HEK293 (cell line): Measurements from ENCODE around the gene CFP.

Source experiments
- ATF2 ChIP-seq: fragments of 450-650 bp; formaldehyde crosslinking; IDR thresholded peaks from 2 replicates; pipeline ENCODE4 v1.5.1; 2016; ENCODE audit warnings: missing biosample characterization, missing genetic modification characterization, low read depth
- BCL11B ChIP-seq: fragments of 450-650 bp; formaldehyde crosslinking; IDR thresholded peaks from 2 replicates; pipeline ENCODE4 v1.5.1; 2016; ENCODE audit warnings: low read depth, missing biosample characterization, missing genetic modification characterization
- FEZF1 ChIP-seq: fragments of 450-650 bp; formaldehyde crosslinking; IDR thresholded peaks from 2 replicates; pipeline ENCODE4 v1.5.1; 2016; ENCODE audit warnings: missing biosample characterization, missing genetic modification characterization
- GLIS1 ChIP-seq: fragments of 450-650 bp; formaldehyde crosslinking; IDR thresholded peaks from 2 replicates; pipeline ENCODE4 v1.5.1; 2016; ENCODE audit warnings: missing biosample characterization, missing genetic modification characterization
- GLIS2 ChIP-seq: fragments of 450-650 bp; formaldehyde crosslinking; IDR thresholded peaks from 2 replicates; pipeline ENCODE4 v1.5.1; 2016; ENCODE audit warnings: missing biosample characterization, missing genetic modification characterization
- HOXD13 ChIP-seq: sonication (generic); formaldehyde crosslinking; IDR thresholded peaks from 2 replicates; pipeline ENCODE4 v1.8.0; 2022; ENCODE audit warnings: missing genetic modification reagents, borderline replicate concordance
- KLF10 ChIP-seq: fragments of 450-650 bp; IDR thresholded peaks from 2 replicates; pipeline ENCODE4 v1.5.1; 2018; ENCODE audit warnings: missing biosample characterization, mild to moderate bottlenecking, missing genetic modification characterization
- KLF16 ChIP-seq: fragments of 450-650 bp; formaldehyde crosslinking; IDR thresholded peaks from 2 replicates; pipeline ENCODE4 v1.5.1; 2017; ENCODE audit warnings: missing biosample characterization, missing genetic modification characterization
- REST ChIP-seq: fragments of 450-650 bp; formaldehyde crosslinking; IDR thresholded peaks from 2 replicates; pipeline ENCODE4 v1.5.1; 2016; ENCODE audit warnings: missing biosample characterization, missing genetic modification characterization
- SCRT1 ChIP-seq: fragments of 450-650 bp; formaldehyde crosslinking; IDR thresholded peaks from 2 replicates; pipeline ENCODE4 v1.5.1; 2016; ENCODE audit warnings: missing biosample characterization, missing genetic modification characterization, borderline replicate concordance
- ZBTB10 ChIP-seq: fragments of 450-650 bp; formaldehyde crosslinking; IDR thresholded peaks from 2 replicates; pipeline ENCODE4 v1.5.1; 2016; ENCODE audit warnings: missing biosample characterization, missing genetic modification characterization
- ZBTB17 ChIP-seq: fragments of 450-650 bp; formaldehyde crosslinking; IDR thresholded peaks from 2 replicates; pipeline ENCODE4 v1.5.1; 2016; ENCODE audit warnings: missing biosample characterization, missing genetic modification characterization
- ZBTB21 ChIP-seq: fragments of 450-650 bp; formaldehyde crosslinking; IDR thresholded peaks from 2 replicates; pipeline ENCODE4 v1.5.1; 2017; ENCODE audit warnings: missing biosample characterization, missing genetic modification characterization
- ZBTB26 ChIP-seq: fragments of 450-650 bp; formaldehyde crosslinking; optimal IDR thresholded peaks from 2 replicates; pipeline ENCODE3; 2016; ENCODE audit warnings: missing biosample characterization, mild to moderate bottlenecking, missing genetic modification characterization
- ZBTB44 ChIP-seq: fragments of 450-650 bp; IDR thresholded peaks from 2 replicates; pipeline ENCODE4 v1.5.1; 2018; ENCODE audit warnings: missing biosample characterization, mild to moderate bottlenecking, missing genetic modification characterization
- ZBTB48 ChIP-seq: fragments of 450-650 bp; formaldehyde crosslinking; IDR thresholded peaks from 2 replicates; pipeline ENCODE4 v1.5.1; 2016; ENCODE audit warnings: missing biosample characterization, missing genetic modification characterization
- ZBTB7A ChIP-seq: fragments of 450-650 bp; formaldehyde crosslinking; IDR thresholded peaks from 2 replicates; pipeline ENCODE4 v1.5.1; 2016; ENCODE audit warnings: low read depth, missing biosample characterization, missing genetic modification characterization
- ZNF132 ChIP-seq: fragments of 450-650 bp; formaldehyde crosslinking; IDR thresholded peaks from 2 replicates; pipeline ENCODE4 v1.5.1; 2017; ENCODE audit warnings: missing biosample characterization, missing genetic modification characterization, borderline replicate concordance
- ZNF138 ChIP-seq: fragments of 450-650 bp; formaldehyde crosslinking; IDR thresholded peaks from 2 replicates; pipeline ENCODE4 v1.5.1; 2016; ENCODE audit warnings: missing biosample characterization, missing genetic modification characterization, borderline replicate concordance
- ZNF157 ChIP-seq: fragments of 450-650 bp; formaldehyde crosslinking; IDR thresholded peaks from 2 replicates; pipeline ENCODE4 v1.5.1; 2016; ENCODE audit warnings: missing biosample characterization, missing genetic modification characterization
- ZNF24 ChIP-seq: fragments of 450-650 bp; formaldehyde crosslinking; IDR thresholded peaks from 2 replicates; pipeline ENCODE4 v1.5.1; 2016; ENCODE audit warnings: missing biosample characterization, missing genetic modification characterization
- ZNF366 ChIP-seq: fragments of 450-650 bp; formaldehyde crosslinking; conservative IDR thresholded peaks from 2 replicates; pipeline ENCODE4 v1.5.1; 2016; ENCODE audit warnings: missing biosample characterization, missing genetic modification characterization
- ZNF473 ChIP-seq: fragments of 450-650 bp; formaldehyde crosslinking; IDR thresholded peaks from 2 replicates; pipeline ENCODE4 v1.5.1; 2017; ENCODE audit warnings: missing biosample characterization, missing genetic modification characterization
- ZNF544 ChIP-seq: fragments of 450-650 bp; formaldehyde crosslinking; IDR thresholded peaks from 2 replicates; pipeline ENCODE4 v1.5.0; 2017; ENCODE audit warnings: missing biosample characterization, missing genetic modification characterization
- ZNF548 ChIP-seq: fragments of 450-650 bp; formaldehyde crosslinking; IDR thresholded peaks from 2 replicates; pipeline ENCODE4 v1.5.1; 2016; ENCODE audit warnings: missing biosample characterization, missing genetic modification characterization
- ZNF580 ChIP-seq: fragments of 450-650 bp; formaldehyde crosslinking; IDR thresholded peaks from 2 replicates; pipeline ENCODE4 v1.5.1; 2016; ENCODE audit warnings: missing biosample characterization, missing genetic modification characterization
- ZNF664 ChIP-seq: fragments of 450-650 bp; formaldehyde crosslinking; IDR thresholded peaks from 2 replicates; pipeline ENCODE4 v1.5.1; 2016; ENCODE audit warnings: missing biosample characterization, missing genetic modification characterization
- ZNF76 ChIP-seq: fragments of 450-650 bp; formaldehyde crosslinking; IDR thresholded peaks from 2 replicates; pipeline ENCODE4; 2016; ENCODE audit warnings: low read depth, missing biosample characterization, missing genetic modification characterization, borderline replicate concordance

CFP gene

GRCh38 chrX:47633689-47634590 is 4.2 kb upstream of the CFP start (continued):
- TF ChIP-seq ZBTB26 (tag by site-specific recombination) (no peak), ZBTB21 (tag by site-specific recombination) (0 out of 2 replicates have a peak, but pooled peaks have one; percentile 29), HOXD13 (CRISPR knock-in tag) (no peak), KLF16 (no peak), ZBTB17 (0 out of 2 replicates have a peak, but pooled peaks have one; percentile 20), ZBTB7A (no peak), ZNF664 (no peak), KLF10 (tag by site-specific recombination) (no peak), ZNF132 (tag by site-specific recombination) (no peak), ZBTB48 (tag by site-specific recombination) (peak; percentile 74; the same call in 1 of the 2 replicates), ZNF548 (tag by site-specific recombination) (no peak), GLIS1 (tag by site-specific recombination) (peak; percentile 93), ATF2 (tag by site-specific recombination) (0 out of 2 replicates have a peak, but pooled peaks have one; percentile 17), ZNF24 (tag by site-specific recombination) (peak; percentile 43; the same call in 1 of the 2 replicates), BCL11B (tag by site-specific recombination) (no peak), ZNF76 (tag by site-specific recombination) (no peak), ZNF473 (tag by site-specific recombination) (no peak), GLIS2 (no peak), SCRT1 (tag by site-specific recombination) (no peak), FEZF1 (tag by site-specific recombination) (peak; percentile 22), ZNF580 (no peak), ZBTB44 (tag by site-specific recombination) (no peak), ZBTB10 (tag by site-specific recombination) (no peak), REST (no peak), ZNF157 (tag by site-specific recombination) (no peak), ZNF366 (tag by site-specific recombination) (no peak), ZNF138 (tag by site-specific recombination) (no peak), ZNF544 (tag by site-specific recombination) (no peak)
